Keratinocyte (primary cell): ENCODE results near the gene TENT5A. TPM values are rescaled to one million over a fixed set of nuclear protein-coding genes. Genes with fewer than 3 reads are reported as not detected.

Experiments used
- DNase-seq: peaks from one replicate; pipeline ENCODE4 v3.0.0-alpha.2; 2011; ENCODE audit warnings: low read depth, missing footprints, low spot score
- FAIRE-seq: peaks from 2 replicates; lab custom pipeline; 2011; peaks lifted over from hg19 to GRCh38; lab: Jason Lieb, UNC
- H2AFZ ChIP-seq: 2 replicates; pipeline ENCODE4 v1.6.0; 2012; ENCODE audit warnings: low read length, control low read depth, inconsistent platforms; ENCODE audit not compliant: control insufficient read depth
- H3K27ac ChIP-seq: 2 replicates; pipeline ENCODE4 v1.5.1; 2011; ENCODE audit warnings: low read length; ENCODE audit not compliant: control insufficient read depth, insufficient read depth
- H3K27me3 ChIP-seq: 3 replicates; pipeline ENCODE4 v1.6.0; 2011; ENCODE audit warnings: low read length; ENCODE audit not compliant: control insufficient read depth, insufficient read depth; ENCODE audit errors: extremely low read depth
- H3K36me3 ChIP-seq, 2 experiments: 2 replicates in 1 of 2; 3 replicates in 1 of 2; pipeline ENCODE4 v1.5.1; 2011; ENCODE audit warnings: low read length in 2 of 2, mild to moderate bottlenecking in 1 of 2; ENCODE audit not compliant: control insufficient read depth in 2 of 2, insufficient read depth in 2 of 2; ENCODE audit errors: extremely low read depth in 1 of 2
- H3K4me1 ChIP-seq: 3 replicates; pipeline ENCODE4 v1.5.1; 2011; ENCODE audit warnings: low read length; ENCODE audit not compliant: control insufficient read depth, insufficient read depth; ENCODE audit errors: extremely low read depth
- H3K4me2 ChIP-seq: 3 replicates; pipeline ENCODE4 v1.6.0; 2011; ENCODE audit warnings: low read depth, low read length; ENCODE audit not compliant: control insufficient read depth, insufficient read depth; ENCODE audit errors: extremely low read depth
- H3K4me3 ChIP-seq, 3 experiments: fragments of 200-600 bp in 1 of 3; sonication (generic) in 1 of 3; 2 replicates in 2 of 3; 3 replicates in 1 of 3; pipeline ENCODE4 v1.5.1; 2011 to 2016; ENCODE audit warnings: low read length in 3 of 3, mild to moderate bottlenecking in 3 of 3, control low read depth in 2 of 3, inconsistent platforms in 1 of 3, low read depth in 1 of 3, mixed read lengths in 1 of 3, mixed run types in 1 of 3, moderate library complexity in 1 of 3; ENCODE audit not compliant: control insufficient read depth in 2 of 3, insufficient read depth in 2 of 3; ENCODE audit errors: extremely low read depth in 1 of 3
- H3K79me2 ChIP-seq: 2 replicates; pipeline ENCODE4 v1.6.0; 2012; ENCODE audit warnings: low read length; ENCODE audit not compliant: control insufficient read depth, insufficient read depth
- H3K9ac ChIP-seq: 3 replicates; pipeline ENCODE4 v1.6.0; 2011; ENCODE audit warnings: low read length; ENCODE audit not compliant: control insufficient read depth, insufficient read depth; ENCODE audit errors: extremely low read depth
- H3K9me1 ChIP-seq: 3 replicates; pipeline ENCODE4 v1.6.0; 2011; ENCODE audit warnings: low read length; ENCODE audit not compliant: control insufficient read depth, insufficient read depth; ENCODE audit errors: extremely low read depth
- H3K9me3 ChIP-seq: 2 replicates; pipeline ENCODE4 v1.5.1; 2012; ENCODE audit warnings: low read depth, low read length; ENCODE audit not compliant: control insufficient read depth
- H4K20me1 ChIP-seq: 3 replicates; pipeline ENCODE4 v1.6.0; 2011; ENCODE audit warnings: low read length; ENCODE audit not compliant: control insufficient read depth, insufficient read depth; ENCODE audit errors: extremely low read depth
- CTCF ChIP-seq, 3 experiments: IDR thresholded peaks in 1 of 3; conservative IDR thresholded peaks in 1 of 3; optimal IDR thresholded peaks in 1 of 3; 2 replicates in 2 of 3; 3 replicates in 1 of 3; pipeline versions ENCODE3 to v1.5.1; 2011; ENCODE audit warnings: low read length in 3 of 3, mild to moderate bottlenecking in 3 of 3, moderate library complexity in 2 of 3, control low read depth in 1 of 3, inconsistent platforms in 1 of 3; ENCODE audit not compliant: insufficient read depth in 2 of 3; ENCODE audit errors: extremely low read depth in 1 of 3
- EZH2 ChIP-seq: IDR thresholded peaks from one replicate; pipeline ENCODE4 v1.6.1; 2012; ENCODE audit warnings: inconsistent platforms, mild to moderate bottlenecking, low read length, moderate library complexity
- dilution Hi-C: fragments of 300-500 bp; cut with MboI; formaldehyde crosslinking; loops from one replicate; pipeline ENCODE4 v1.7.0; 2020; ENCODE audit warnings: low sequenced_read_pairs; ENCODE audit not compliant: extremely low pct_ligation_motif_present
- polyA plus RNA-seq, 5 experiments: library from polyadenylated mRNA; depleted of rRNA in 3 of 5; stranded (reverse) in 3 of 5; stranded (forward) in 1 of 5; unstranded in 1 of 5; fragments of >200 nt; gene quantifications; 1 replicate in 1 of 5; 2 replicates in 3 of 5; 3 replicates in 1 of 5; pipeline versions ENCODE4 v1.2.1 to v1.2.3, GENCODE V29; 2011 to 2012; ENCODE audit warnings: missing spikeins in 2 of 5, low read depth in 1 of 5, low replicate concordance in 1 of 5

TENT5A gene
- polyA plus RNA-seq, 1 donor (not counting 4 experiments of a cell fraction or from before 2014, with no cell fraction given) = 1.6 TPM

- Histone ChIP-seq H3K4me2 (no peak overlapping the region), H3K4me1 (peaks cover 4% of the 10 kb centered on the region), H3K4me3 (no peak overlapping the region), H3K9me3 (no peaks in the 10 kb centered on the region), H4K20me1 (no peaks in the 10 kb centered on the region), H3K27me3 (no peaks in the 10 kb centered on the region), H3K9ac (no peak overlapping the region), H3K79me2 (no peaks in the 10 kb centered on the region), H3K36me3 (no peaks in the 10 kb centered on the region), H3K27ac (no peak overlapping the region), H3K9me1 (no peaks in the 10 kb centered on the region), H2AFZ (no peak overlapping the region)
- DNase-seq = no peak
- peak; percentile 20 for FAIRE-seq
- dilution Hi-C loops = no loop called here
- no peak for TF ChIP-seq EZH2
These were observed 18.4 kb downstream of the TENT5A start for GRCh38 chr6:81734081-81734480.

- H3K9me3 ChIP-seq = no peaks in the 10 kb centered on the region
- peaks cover 4% of the 10 kb centered on the region for H3K4me1 ChIP-seq
- no peak overlapping the region for H3K9ac ChIP-seq
- H3K4me3 ChIP-seq = no peak overlapping the region
- TF ChIP-seq CTCF (optimal IDR thresholded peaks at IDR 0.05 in 1 of 3, IDR thresholded peaks at IDR 0.05 in 1 of 3, conservative IDR thresholded peaks at IDR 0.05 in 1 of 3; ENCODE audit: extremely low read depth in 1 of 3, insufficient read depth in 2 of 3, low read length in 3 of 3) = no peak
- no peak for TF ChIP-seq EZH2
- no peaks in the 10 kb centered on the region for H3K36me3 ChIP-seq
- no peak for FAIRE-seq
- no peak overlapping the region for H3K4me2 ChIP-seq
- H3K27ac ChIP-seq = no peak overlapping the region
- no peak overlapping the region for H2AFZ ChIP-seq
- H4K20me1 ChIP-seq = no peaks in the 10 kb centered on the region
- no peaks in the 10 kb centered on the region for H3K27me3 ChIP-seq
- H3K9me1 ChIP-seq = no peaks in the 10 kb centered on the region
- dilution Hi-C loops = no loop called here
- DNase-seq = no peak
- no peaks in the 10 kb centered on the region for H3K79me2 ChIP-seq
These were observed 20.7 kb downstream of the TENT5A start for GRCh38 chr6:81731814-81732213.

- TF ChIP-seq CTCF (optimal IDR thresholded peaks at IDR 0.05 in 1 of 3, IDR thresholded peaks at IDR 0.05 in 1 of 3, conservative IDR thresholded peaks at IDR 0.05 in 1 of 3; ENCODE audit: extremely low read depth in 1 of 3, insufficient read depth in 2 of 3, low read length in 3 of 3) = no peak
- no peak for TF ChIP-seq EZH2
- Histone ChIP-seq H3K27ac (no peak overlapping the region), H3K4me1 (no peaks in the 10 kb centered on the region), H4K20me1 (no peaks in the 10 kb centered on the region), H3K4me3 (no peak overlapping the region), H3K79me2 (no peaks in the 10 kb centered on the region), H3K9ac (no peak overlapping the region), H2AFZ (no peak overlapping the region), H3K27me3 (no peaks in the 10 kb centered on the region), H3K9me1 (no peaks in the 10 kb centered on the region), H3K9me3 (no peaks in the 10 kb centered on the region), H3K36me3 (no peaks in the 10 kb centered on the region), H3K4me2 (no peak overlapping the region)
- FAIRE-seq (no peak), DNase-seq (no peak)
- dilution Hi-C loops = no loop called here
These were observed 24.5 kb downstream of the TENT5A start for GRCh38 chr6:81727876-81728517.
